Astrocyte (in vitro differentiated cells and primary cell): Measurements from ENCODE around the gene TMEM94.

Experiments
- EZH2 ChIP-seq: IDR thresholded peaks from 2 replicates; pipeline ENCODE4 v1.6.1; 2012; ENCODE audit warnings: mild to moderate bottlenecking, low read length, inconsistent platforms; ENCODE audit not compliant: insufficient read depth
- TF ChIP-seq, protein P1 (sequence below): IDR thresholded peaks from 2 replicates; pipeline ENCODE4 v1.5.1; 2011; ENCODE audit warnings: low read depth, mild to moderate bottlenecking, inconsistent platforms, low read length, moderate library complexity; ENCODE audit not compliant: insufficient read depth

DNA sequence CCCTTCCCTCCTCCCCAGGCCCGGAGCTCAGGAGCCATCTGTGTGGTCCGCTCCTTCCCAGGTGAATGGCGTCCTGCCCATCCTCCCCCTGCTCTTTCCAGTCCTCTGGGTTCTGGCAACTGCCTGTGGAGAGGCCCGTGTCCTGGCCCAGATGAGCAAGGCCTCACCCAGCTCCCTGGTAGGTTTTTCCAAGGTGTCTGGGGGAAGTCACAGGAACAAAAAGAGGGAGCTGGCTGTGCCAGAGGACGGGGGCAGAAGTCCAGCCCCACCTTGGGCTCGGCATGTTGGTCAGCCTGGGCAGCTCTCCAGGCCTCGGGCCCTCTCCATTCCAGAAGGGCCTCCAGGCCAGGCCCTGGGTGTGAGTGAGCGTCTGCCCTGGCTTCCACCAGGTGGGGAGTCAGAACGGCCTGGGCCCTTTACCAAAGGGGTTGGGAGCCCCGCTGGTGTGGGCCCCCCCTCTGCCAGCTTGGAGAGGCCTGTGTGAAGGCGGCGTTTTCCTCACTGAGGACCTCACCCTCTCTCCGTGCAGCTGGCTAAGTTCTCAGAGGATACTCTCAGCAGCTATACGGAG is 33.8 kb downstream of the TMEM94 start:
- TF ChIP-seq, protein P1, sequence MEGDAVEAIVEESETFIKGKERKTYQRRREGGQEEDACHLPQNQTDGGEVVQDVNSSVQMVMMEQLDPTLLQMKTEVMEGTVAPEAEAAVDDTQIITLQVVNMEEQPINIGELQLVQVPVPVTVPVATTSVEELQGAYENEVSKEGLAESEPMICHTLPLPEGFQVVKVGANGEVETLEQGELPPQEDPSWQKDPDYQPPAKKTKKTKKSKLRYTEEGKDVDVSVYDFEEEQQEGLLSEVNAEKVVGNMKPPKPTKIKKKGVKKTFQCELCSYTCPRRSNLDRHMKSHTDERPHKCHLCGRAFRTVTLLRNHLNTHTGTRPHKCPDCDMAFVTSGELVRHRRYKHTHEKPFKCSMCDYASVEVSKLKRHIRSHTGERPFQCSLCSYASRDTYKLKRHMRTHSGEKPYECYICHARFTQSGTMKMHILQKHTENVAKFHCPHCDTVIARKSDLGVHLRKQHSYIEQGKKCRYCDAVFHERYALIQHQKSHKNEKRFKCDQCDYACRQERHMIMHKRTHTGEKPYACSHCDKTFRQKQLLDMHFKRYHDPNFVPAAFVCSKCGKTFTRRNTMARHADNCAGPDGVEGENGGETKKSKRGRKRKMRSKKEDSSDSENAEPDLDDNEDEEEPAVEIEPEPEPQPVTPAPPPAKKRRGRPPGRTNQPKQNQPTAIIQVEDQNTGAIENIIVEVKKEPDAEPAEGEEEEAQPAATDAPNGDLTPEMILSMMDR, result no peak
- TF ChIP-seq EZH2, result no peak
